ENCODE data around the gene RGL2. TPM values are rescaled to one million over a fixed set of nuclear protein-coding genes. Genes with fewer than 3 reads are reported as not detected.
A peak's percentile ranks its signal among the peaks of the same experiment; 100 is the strongest.

RGL2 gene
- total RNA-seq, 1 experiment from 2014 or later, result 84.4 TPM

GRCh38 chr6:33319939-33320314 is 21.2 kb upstream of the RGL2 start:
- Histone ChIP-seq H3K36me3 (ENCODE audit: control insufficient read depth, insufficient read depth, low read length) (peaks cover 18% of the 10 kb centered on the region), H3K9me3 (ENCODE audit: control insufficient read depth, insufficient read depth, low read depth, low read length) (no peaks in the 10 kb centered on the region), H3K4me1 (ENCODE audit: control insufficient read depth, insufficient read depth, low read length) (peaks cover 59% of the 10 kb centered on the region), H3K27ac (ENCODE audit: low read length) (peak overlapping the region; percentile 89), H3K27me3 (ENCODE audit: control insufficient read depth, insufficient read depth, low read length) (no peaks in the 10 kb centered on the region), H3K4me3 (ENCODE audit: low read depth in 2 of 2, low read length in 2 of 2) (peak overlapping the region; percentile 65 to 81)
- CTCF ChIA-PET, result no interaction called here
- TF ChIP-seq SIN3A (IDR thresholded peaks at IDR 0.05; ENCODE audit: borderline replicate concordance, insufficient read depth, low read depth, low read length), result no peak
- TF ChIP-seq TCF7L2 (IDR thresholded peaks at IDR 0.05; ENCODE audit: low read depth, low read length), result no peak
- TF ChIP-seq REST (IDR thresholded peaks at IDR 0.05; ENCODE audit: insufficient read depth in 1 of 2, low read depth in 2 of 2, low read length in 1 of 2), result no peak
- TF ChIP-seq CTCF (IDR thresholded peaks at IDR 0.05), result no peak
- TF ChIP-seq POLR2AphosphoS5 (IDR thresholded peaks at IDR 0.05; ENCODE audit: low read depth, low read length), result no peak
- no TSS peak for BruUV-seq (replicated peaks)
- in situ Hi-C loops (cut with HindIII; ENCODE audit: low pct_unique_long_range_greater_than_20kb, low sequenced_read_pairs), result no loop called here
- POLR2A ChIA-PET, result no interaction called here
- DNase-seq (ENCODE audit: low read depth, low spot score) (no peak), ATAC-seq (no peak)
- intact Hi-C loops (cut with micrococcal nuclease; ENCODE audit: unreplicated experiment), result no loop called here

GRCh38 chr6:33318426-33319073 is 19.8 kb upstream of the RGL2 start:
- intact Hi-C loops (cut with micrococcal nuclease; ENCODE audit: unreplicated experiment), result no loop called here

More at GRCh38 chr6:33318426-33319073, 19.8 kb upstream of the RGL2 start:
- TF ChIP-seq CTCF (IDR thresholded peaks at IDR 0.05) (no peak), SIN3A (IDR thresholded peaks at IDR 0.05; ENCODE audit: borderline replicate concordance, insufficient read depth, low read depth, low read length) (no peak), TCF7L2 (IDR thresholded peaks at IDR 0.05; ENCODE audit: low read depth, low read length) (no peak), POLR2AphosphoS5 (IDR thresholded peaks at IDR 0.05; ENCODE audit: low read depth, low read length) (no peak), REST (IDR thresholded peaks at IDR 0.05; ENCODE audit: insufficient read depth in 1 of 2, low read depth in 2 of 2, low read length in 1 of 2) (no peak)
- Histone ChIP-seq H3K36me3 (ENCODE audit: control insufficient read depth, insufficient read depth, low read length) (peaks cover 18% of the 10 kb centered on the region), H3K4me3 (ENCODE audit: low read depth in 2 of 2, low read length in 2 of 2) (peak overlapping the region; percentile 60 to 67), H3K4me1 (ENCODE audit: control insufficient read depth, insufficient read depth, low read length) (peaks cover 55% of the 10 kb centered on the region), H3K9me3 (ENCODE audit: control insufficient read depth, insufficient read depth, low read depth, low read length) (no peaks in the 10 kb centered on the region), H3K27ac (ENCODE audit: low read length) (peak overlapping the region; percentile 89), H3K27me3 (ENCODE audit: control insufficient read depth, insufficient read depth, low read length) (no peaks in the 10 kb centered on the region)
- ChIA-PET POLR2A (interaction anchor here (0.6 kb wide), 1 partner anchor 10 kb away, joined by 3 read pairs; no protein-coding TSS in a partner anchor), CTCF (interaction anchor here (0.6 to 0.9 kb wide), 3 partner anchors 58 to 383 kb away, joined by 3 to 5 read pairs (median 4); no protein-coding TSS in a partner anchor)
- in situ Hi-C loops (cut with HindIII; ENCODE audit: low pct_unique_long_range_greater_than_20kb, low sequenced_read_pairs), result no loop called here
- ATAC-seq (no peak), DNase-seq (ENCODE audit: low read depth, low spot score) (no peak)
- no TSS peak for BruUV-seq (replicated peaks)
